IMR-90 (cell line): ENCODE data around the gene ARHGAP23. TPM values are rescaled to one million over a fixed set of nuclear protein-coding genes. Genes with fewer than 3 reads are reported as not detected.

Experiments
- ATAC-seq: fragments of 200-7000 bp; cut with Tn5 transposase; 2 replicates; pipeline ENCODE4 v1.9.1; 2020; ENCODE audit warnings: low read depth, mild to moderate bottlenecking, moderate library complexity
- BruUV-seq: library from RNA; stranded (reverse); fragments of 400-500 nt; replicated peaks from 2 replicates; lab custom pipeline; 2021; lab: Mats Ljungman, UMichigan
- CTCF ChIA-PET: fragments of 300-600 bp; formaldehyde crosslinking; extraction: SDS; loops from one replicate; lab custom pipeline; 2021; ENCODE audit warnings: antibody characterized with exemption; lab: Yijun Ruan, JAX
- POLR2A ChIA-PET: fragments of 300-600 bp; sonication (Branson Sonifier 250); formaldehyde crosslinking; loops from one replicate; lab custom pipeline; 2022; ENCODE audit warnings: antibody characterized with exemption; ENCODE audit not compliant: unreplicated experiment; lab: Charles Lee
- DNase-seq: peaks from one replicate; pipeline ENCODE4 v3.0.0; 2013
- H2AFZ ChIP-seq: replicated peaks from 2 replicates; pipeline ENCODE3; 2013; ENCODE audit warnings: low read length, mild to moderate bottlenecking; ENCODE audit not compliant: poor library complexity
- H2AK5ac ChIP-seq: 2 replicates; pipeline ENCODE4 v1.6.1; 2013; ENCODE audit warnings: low read depth, low read length, inconsistent platforms
- H2AK9ac ChIP-seq: replicated peaks from 2 replicates; pipeline ENCODE3; 2013; ENCODE audit warnings: mild to moderate bottlenecking, low read depth, low read length, moderate library complexity; ENCODE audit not compliant: poor library complexity
- H2BK120ac ChIP-seq: 2 replicates; pipeline ENCODE4 v1.6.1; 2013; ENCODE audit warnings: low read depth, low read length, inconsistent platforms
- H2BK15ac ChIP-seq: 3 replicates; pipeline ENCODE4 v1.6.1; 2013; ENCODE audit warnings: low read depth, low read length, inconsistent platforms
- H2BK20ac ChIP-seq: 2 replicates; pipeline ENCODE4 v1.6.1; 2013; ENCODE audit warnings: low read depth, mild to moderate bottlenecking, inconsistent platforms, low read length, moderate library complexity
- H2BK5ac ChIP-seq: 2 replicates; pipeline ENCODE4 v1.6.1; 2013; ENCODE audit warnings: mild to moderate bottlenecking, low read depth, low read length, inconsistent platforms; ENCODE audit not compliant: poor library complexity, severe bottlenecking
- H3K14ac ChIP-seq: replicated peaks from 2 replicates; pipeline ENCODE4 v1.6.1; 2013; ENCODE audit warnings: low read depth, low read length, inconsistent platforms
- H3K18ac ChIP-seq: 2 replicates; pipeline ENCODE4 v1.6.1; 2013; ENCODE audit warnings: low read depth, low read length, control low read depth
- H3K23ac ChIP-seq: 2 replicates; pipeline ENCODE4 v1.6.1; 2013; ENCODE audit warnings: low read depth, low read length, inconsistent platforms
- H3K27ac ChIP-seq: 2 replicates; pipeline ENCODE4 v1.5.1; 2013; ENCODE audit warnings: mild to moderate bottlenecking, control low read depth, low read length; ENCODE audit not compliant: insufficient read depth
- H3K27me3 ChIP-seq: 2 replicates; pipeline ENCODE4 v1.6.1; 2013; ENCODE audit warnings: low read length; ENCODE audit not compliant: control insufficient read depth, insufficient read depth
- H3K36me3 ChIP-seq: 2 replicates; pipeline ENCODE4 v1.6.1; 2013; ENCODE audit warnings: low read length, mixed read lengths; ENCODE audit not compliant: control insufficient read depth, insufficient read depth
- H3K4ac ChIP-seq: 2 replicates; pipeline ENCODE4 v1.6.1; 2013; ENCODE audit warnings: low read depth, low read length, inconsistent platforms
- H3K4me1 ChIP-seq: 2 replicates; pipeline ENCODE4 v1.6.1; 2013; ENCODE audit warnings: low read length, mixed read lengths; ENCODE audit not compliant: control insufficient read depth, insufficient read depth
- H3K4me2 ChIP-seq: 2 replicates; pipeline ENCODE4 v1.6.1; 2013; ENCODE audit warnings: low read depth, mild to moderate bottlenecking, control low read depth, low read length, moderate library complexity
- H3K4me3 ChIP-seq: 2 replicates; pipeline ENCODE4 v1.5.1; 2013; ENCODE audit warnings: low read depth, mild to moderate bottlenecking, control low read depth, low read length, moderate library complexity; ENCODE audit not compliant: insufficient read depth
- H3K56ac ChIP-seq: 2 replicates; pipeline ENCODE4 v1.6.1; 2013; ENCODE audit warnings: low read length, inconsistent platforms; ENCODE audit not compliant: insufficient read depth; ENCODE audit errors: extremely low read depth
- H3K79me1 ChIP-seq, 2 experiments: 2 replicates each; pipeline ENCODE4 v1.6.1; 2013; ENCODE audit warnings: low read length in 2 of 2, inconsistent platforms in 1 of 2, low read depth in 1 of 2
- H3K9ac ChIP-seq: 2 replicates; pipeline ENCODE4 v1.6.1; 2013; ENCODE audit warnings: low read depth, low read length, control low read depth
- H3K9me1 ChIP-seq: 2 replicates; pipeline ENCODE4 v1.6.1; 2013; ENCODE audit warnings: low read length, inconsistent platforms; ENCODE audit not compliant: insufficient read depth
- H3K9me3 ChIP-seq: 2 replicates; pipeline ENCODE4 v1.6.1; 2013; ENCODE audit warnings: low read length; ENCODE audit not compliant: control insufficient read depth, insufficient read depth
- H4K20me1 ChIP-seq: 2 replicates; pipeline ENCODE4 v1.6.1; 2013; ENCODE audit warnings: low read length, inconsistent platforms; ENCODE audit not compliant: insufficient read depth
- H4K5ac ChIP-seq: 2 replicates; pipeline ENCODE4 v1.6.1; 2013; ENCODE audit warnings: mild to moderate bottlenecking, low read depth, low read length, control low read depth
- H4K8ac ChIP-seq, 2 experiments: 2 replicates each; pipeline ENCODE4 v1.6.1; 2013; ENCODE audit warnings: low read depth in 2 of 2, low read length in 2 of 2, control low read depth in 1 of 2, inconsistent platforms in 1 of 2
- H4K91ac ChIP-seq: 2 replicates; pipeline ENCODE4 v1.6.1; 2013; ENCODE audit warnings: low read depth, low read length, inconsistent platforms; ENCODE audit not compliant: insufficient read depth
- NFE2L2 ChIP-seq: fragments of 150-350 bp; IDR thresholded peaks from 2 replicates; pipeline ENCODE4 v1.6.1; 2016; ENCODE audit warnings: low read depth, mild to moderate bottlenecking, low read length
- WGBS, 2 experiments: methylation state at CpG; one replicate each; pipeline versions ENCODE4 v1.1.5 to v1.1.7; 2013; ENCODE audit warnings: missing lambda C conversion rate in 2 of 2; ENCODE audit not compliant: insufficient read length in 1 of 2; ENCODE audit errors: extremely low coverage in 2 of 2; 5-methylcytosine and 5-hydroxymethylcytosine counted together
- dilution Hi-C: fragments of 300-500 bp; cut with HindIII; formaldehyde crosslinking; loops from one replicate; pipeline ENCODE4 v1.14.3; 2018; ENCODE audit warnings: low sequenced_read_pairs; ENCODE audit not compliant: unreplicated experiment
- in situ Hi-C: fragments of 300-500 bp; cut with MboI; formaldehyde crosslinking; loops from 3 replicates; pipeline ENCODE4 v1.14.3; 2019; ENCODE audit warnings: low sequenced_read_pairs, inconsistent platforms, mixed read lengths
- intact Hi-C: fragments of 100-400 bp; cut with micrococcal nuclease; formaldehyde crosslinking; loops from 2 replicates; pipeline ENCODE4 v1.10.0; 2022
- polyA plus RNA-seq, 3 experiments: library from polyadenylated mRNA; depleted of rRNA; stranded (reverse); fragments of >200 nt; gene quantifications; 2 replicates each; pipeline ENCODE4 v1.2.3, GENCODE V29; 2012; ENCODE audit warnings: low replicate concordance in 1 of 3
- total RNA-seq: library from RNA; depleted of rRNA; stranded (reverse); fragments of >200 nt; gene quantifications from 2 replicates; pipeline ENCODE4 v1.2.3, GENCODE V29; 2012

ARHGAP23 gene
- total and polyA plus RNA-seq, 2 of the 4 experiments (the other 2 are of a cell fraction), result 9.3 to 43.3 TPM

DNA sequence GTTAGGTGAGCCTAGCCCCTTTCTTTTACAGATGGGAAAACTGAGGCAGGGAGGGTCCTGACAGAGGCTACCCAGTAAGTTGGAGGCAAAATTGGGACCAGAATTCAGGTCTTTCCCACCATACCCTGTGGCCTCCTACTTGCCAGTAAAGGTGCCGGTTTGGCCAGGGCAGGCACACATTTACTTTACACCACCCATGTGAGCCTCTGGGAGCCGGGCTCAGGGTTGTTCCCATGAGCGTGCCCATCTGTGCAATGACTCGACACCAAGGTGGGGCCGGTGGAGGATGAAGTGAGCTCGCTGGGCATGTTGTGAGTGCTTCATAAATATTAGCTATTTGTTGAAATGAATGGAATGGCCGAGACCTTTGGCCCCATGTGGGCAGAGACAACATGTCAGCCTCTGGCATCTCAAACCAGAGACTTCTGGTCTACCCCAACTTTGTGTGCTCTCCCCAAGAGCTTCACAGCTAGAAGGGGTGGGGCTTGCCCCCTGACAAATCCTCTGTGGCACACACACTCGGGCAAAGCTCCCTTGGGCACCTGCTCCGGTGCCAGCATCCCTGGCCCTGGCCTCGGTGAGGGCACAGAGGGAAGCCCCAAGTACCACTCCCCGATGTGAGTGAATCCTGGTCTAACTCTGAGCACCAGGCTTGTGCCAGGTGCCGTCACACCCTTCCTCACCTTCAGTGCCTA, 117.4 kb downstream of the ARHGAP23 start:
- no peak for TF ChIP-seq NFE2L2
- ATAC-seq, result no peak
- Histone ChIP-seq H3K36me3 (no peaks in the 10 kb centered on the region), H3K4me3 (no peak overlapping the region), H2BK120ac (no peak overlapping the region), H3K18ac (no peak overlapping the region), H3K4ac (no peak overlapping the region), H4K91ac (no peak overlapping the region), H2AK5ac (no peak overlapping the region), H3K9ac (no peak overlapping the region), H3K9me3 (no peaks in the 10 kb centered on the region), H2BK20ac (no peak overlapping the region), H3K27ac (no peak overlapping the region), H4K8ac (no peak overlapping the region), H3K23ac (no peak overlapping the region), H2BK5ac (no peak overlapping the region), H3K4me1 (no peaks in the 10 kb centered on the region), H3K9me1 (no peaks in the 10 kb centered on the region), H3K56ac (no peak overlapping the region), H3K14ac (no peak overlapping the region), H3K27me3 (peaks cover 62% of the 10 kb centered on the region), H2BK15ac (no peak overlapping the region), H3K4me2 (no peak overlapping the region), H2AK9ac (no peak overlapping the region), H2AFZ (no peak overlapping the region), H4K5ac (no peak overlapping the region), H4K20me1 (no peaks in the 10 kb centered on the region), H3K79me1 (no peaks in the 10 kb centered on the region)
- in situ Hi-C loops, result no loop called here
- intact Hi-C loops, result no loop called here
- DNase-seq, result no peak
- 86% methylated on average over 4 of the region's 12 CpGs; no CpG with 5 or more reads in 1 of the 2 experiments for WGBS, 2 experiments
- CTCF ChIA-PET, result interaction anchor here (0.8 to 1.3 kb wide), 2 partner anchors 12 to 122 kb away, joined by 3 to 5 read pairs; no protein-coding TSS in a partner anchor
- POLR2A ChIA-PET, result no interaction called here
- BruUV-seq, result no TSS peak
- dilution Hi-C loops, result no loop called here
